DOHH2 (cell line): ENCODE data around the gene EPAS1.

Experiments
- H3F3A ChIP-seq: fragments of 200-600 bp; sonication (generic), shearing (Covaris generic); 2 replicates; pipeline ENCODE4 v1.6.0; 2016; ENCODE audit warnings: antibody characterized with exemption, mild to moderate bottlenecking; ENCODE audit not compliant: control insufficient read depth, insufficient read depth
- H3K27ac ChIP-seq: fragments of 200-600 bp; sonication (generic); 2 replicates; pipeline ENCODE4 v1.5.1; 2014; ENCODE audit warnings: low read depth, mild to moderate bottlenecking, low read length, moderate library complexity
- H3K27me3 ChIP-seq: fragments of 200-600 bp; sonication (generic); 2 replicates; pipeline ENCODE4 v1.6.1; 2014; ENCODE audit warnings: mild to moderate bottlenecking, low read length, mixed read lengths; ENCODE audit not compliant: control insufficient read depth
- H3K36me3 ChIP-seq: fragments of 200-600 bp; sonication (generic); 2 replicates; pipeline ENCODE4 v1.6.1; 2014; ENCODE audit warnings: mild to moderate bottlenecking, low read length, moderate library complexity, mixed read lengths; ENCODE audit not compliant: control insufficient read depth
- H3K4me1 ChIP-seq: fragments of 200-600 bp; sonication (generic); 2 replicates; pipeline ENCODE4 v1.6.1; 2014; ENCODE audit warnings: mild to moderate bottlenecking, low read length, mixed read lengths; ENCODE audit not compliant: control insufficient read depth
- H3K4me2 ChIP-seq: fragments of 200-600 bp; sonication (generic); 2 replicates; pipeline ENCODE4 v1.6.0; 2014; ENCODE audit warnings: mild to moderate bottlenecking, low read length, moderate library complexity
- H3K4me3 ChIP-seq: fragments of 200-600 bp; sonication (generic); 2 replicates; pipeline ENCODE4 v1.5.1; 2014; ENCODE audit warnings: mild to moderate bottlenecking, low read length, mixed read lengths
- H3K79me2 ChIP-seq: fragments of 200-600 bp; sonication (generic); 2 replicates; pipeline ENCODE4 v1.6.1; 2014; ENCODE audit warnings: mild to moderate bottlenecking, low read length, mixed read lengths; ENCODE audit not compliant: control insufficient read depth
- H3K9me2 ChIP-seq: fragments of 200-600 bp; sonication (generic); replicated peaks from 2 replicates; pipeline ENCODE4 v1.6.1; 2014; ENCODE audit warnings: mild to moderate bottlenecking, low read length, mixed read lengths; ENCODE audit not compliant: control insufficient read depth
- H3K9me3 ChIP-seq: fragments of 200-600 bp; sonication (generic); 2 replicates; pipeline ENCODE4 v1.6.1; 2014; ENCODE audit warnings: antibody characterized with exemption, low read length, mixed read lengths; ENCODE audit not compliant: control insufficient read depth, insufficient read depth
- H4K20me1 ChIP-seq: fragments of 200-600 bp; sonication (generic); 2 replicates; pipeline ENCODE4 v1.6.0; 2014; ENCODE audit warnings: low read depth, mild to moderate bottlenecking, antibody characterized with exemption, low read length, moderate library complexity; ENCODE audit not compliant: control insufficient read depth, insufficient read depth
- CTCF ChIP-seq: fragments of 200-600 bp; sonication (generic); IDR thresholded peaks from one replicate; pipeline ENCODE4 v1.5.1; 2014; ENCODE audit warnings: antibody characterized with exemption, mild to moderate bottlenecking, low read depth, low read length; ENCODE audit not compliant: poor library complexity, severe bottlenecking
- EZH2phosphoT487 ChIP-seq: fragments of 200-600 bp; sonication (generic); IDR thresholded peaks from 2 replicates; pipeline ENCODE4 v1.6.1; 2017; ENCODE audit warnings: borderline replicate concordance, mild to moderate bottlenecking, antibody characterized with exemption, low read length, moderate library complexity, mixed read lengths

The EPAS1 gene

GRCh38 chr2:46333912-46334311, 36.7 kb downstream of the EPAS1 start:
- Histone ChIP-seq H3K27me3 (no peaks in the 10 kb centered on the region; the same call in 1 of the 2 replicates), H3K4me3 (no peak overlapping the region), H3K79me2 (no peaks in the 10 kb centered on the region), H3K9me3 (no peaks in the 10 kb centered on the region), H3K36me3 (no peaks in the 10 kb centered on the region), H3K4me1 (no peaks in the 10 kb centered on the region), H3K4me2 (no peak overlapping the region), H4K20me1 (no peaks in the 10 kb centered on the region), H3K9me2 (no peaks in the 10 kb centered on the region), H3K27ac (no peak overlapping the region), H3F3A (no peaks in the 10 kb centered on the region)
- TF ChIP-seq EZH2phosphoT487: no peak
- no peak for TF ChIP-seq CTCF

GRCh38 chr2:46334389-46335271, 37.4 kb downstream of the EPAS1 start:
- H4K20me1 ChIP-seq: no peaks in the 10 kb centered on the region
- no peaks in the 10 kb centered on the region for H3F3A ChIP-seq
- H3K27me3 ChIP-seq: no peaks in the 10 kb centered on the region; the same call in 1 of the 2 replicates
- H3K27ac ChIP-seq: no peak overlapping the region
- H3K36me3 ChIP-seq: no peaks in the 10 kb centered on the region
- H3K4me1 ChIP-seq: no peaks in the 10 kb centered on the region
- H3K4me2 ChIP-seq: no peak overlapping the region
- no peak for TF ChIP-seq EZH2phosphoT487
- TF ChIP-seq CTCF: no peak
- no peaks in the 10 kb centered on the region for H3K9me3 ChIP-seq
- H3K79me2 ChIP-seq: no peaks in the 10 kb centered on the region
- H3K4me3 ChIP-seq: no peak overlapping the region
- no peaks in the 10 kb centered on the region for H3K9me2 ChIP-seq

- Histone ChIP-seq H3K27me3 (no peaks in the 10 kb centered on the region; the same call in 1 of the 2 replicates), H3K4me2 (no peak overlapping the region), H3K9me2 (no peaks in the 10 kb centered on the region), H3K79me2 (no peaks in the 10 kb centered on the region), H3F3A (no peaks in the 10 kb centered on the region), H4K20me1 (no peaks in the 10 kb centered on the region), H3K27ac (no peak overlapping the region), H3K9me3 (no peaks in the 10 kb centered on the region), H3K36me3 (no peaks in the 10 kb centered on the region), H3K4me1 (no peaks in the 10 kb centered on the region), H3K4me3 (no peak overlapping the region)
- TF ChIP-seq CTCF (no peak), EZH2phosphoT487 (no peak)
Measured at GRCh38 chr2:46335391-46336282, 38.4 kb downstream of the EPAS1 start.
